Measurements from ENCODE around the gene PACRG. TPM values are rescaled to one million over a fixed set of nuclear protein-coding genes. Genes with fewer than 3 reads are reported as not detected.

Gene PACRG
- total RNA-seq, 4 donors from 2014 or later: 1.5 to 10.4 (median 2.1) TPM

- H3K4me1 ChIP-seq: peaks cover 0 to 68% (median 24%) of the 10 kb centered on the region in 4 donors
- H3K9me3 ChIP-seq: no peaks in the 10 kb centered on the region
- DNase-seq (ENCODE audit: low spot score in 2 of 2): no peak
- no peaks in the 10 kb centered on the region for H3K36me3 ChIP-seq
- H3K27me3 ChIP-seq: no peaks in the 10 kb centered on the region
- no peak for TF ChIP-seq CTCF (IDR thresholded peaks at IDR 0.05)
- TF ChIP-seq EP300 (IDR thresholded peaks at IDR 0.05): no peak
- no peak for TF ChIP-seq POLR2A (IDR thresholded peaks at IDR 0.05)
- WGBS, 2 donors: 44 to 48% methylated on average over 8 of the region's 8 CpGs
- H3K4me3 ChIP-seq: no peak overlapping the region
- H3K27ac ChIP-seq: peak overlapping the region; percentile 28 to 87 (median 68)
These were observed 600.1 kb downstream of the PACRG start for GRCh38 chr6:163327921-163328320.

GRCh38 chr6:163328411-163328810 is 600.6 kb downstream of the PACRG start:
- TF ChIP-seq POLR2A (IDR thresholded peaks at IDR 0.05) (no peak), EP300 (IDR thresholded peaks at IDR 0.05) (no peak), CTCF (IDR thresholded peaks at IDR 0.05) (no peak)
- H3K27me3 ChIP-seq: no peaks in the 10 kb centered on the region
- no peak for DNase-seq (ENCODE audit: low spot score in 2 of 2)
- no peaks in the 10 kb centered on the region for H3K9me3 ChIP-seq
- no peaks in the 10 kb centered on the region for H3K36me3 ChIP-seq
- 92 to 94% methylated on average over 11 of the region's 11 CpGs for WGBS, 2 donors
- H3K4me1 ChIP-seq: peaks cover 0 to 72% (median 25%) of the 10 kb centered on the region in 4 donors
- no peak overlapping the region for H3K4me3 ChIP-seq
- peak overlapping the region in 3 of 4 donors; percentile 28 to 87 (median 80) for H3K27ac ChIP-seq

- TF ChIP-seq CTCF (IDR thresholded peaks at IDR 0.05) (no peak), EP300 (IDR thresholded peaks at IDR 0.05) (no peak), POLR2A (IDR thresholded peaks at IDR 0.05) (no peak)
- no peak for DNase-seq (ENCODE audit: low spot score in 2 of 2)
- 68 to 69% methylated on average over 7 to 8 of the region's 9 CpGs for WGBS, 2 donors
- H3K36me3 ChIP-seq: no peaks in the 10 kb centered on the region
- peak overlapping the region in 3 of 4 donors; percentile 56 to 92 (median 92) for H3K27ac ChIP-seq
- H3K4me3 ChIP-seq: no peak overlapping the region
- H3K4me1 ChIP-seq: peaks cover 0 to 72% (median 31%) of the 10 kb centered on the region in 4 donors
- no peaks in the 10 kb centered on the region for H3K9me3 ChIP-seq
- H3K27me3 ChIP-seq: no peaks in the 10 kb centered on the region
These were observed 602.2 kb downstream of the PACRG start for GRCh38 chr6:163329991-163330390.

- H3K36me3 ChIP-seq: no peaks in the 10 kb centered on the region
- no peak for DNase-seq (ENCODE audit: low spot score in 2 of 2)
- WGBS, 2 donors: 78 to 79% methylated on average over 6 to 9 of the region's 9 CpGs
- no peak overlapping the region for H3K4me3 ChIP-seq
- H3K27ac ChIP-seq: peak overlapping the region in 2 of 4 donors; percentile 92
- no peaks in the 10 kb centered on the region for H3K27me3 ChIP-seq
- peaks cover 0 to 73% (median 36%) of the 10 kb centered on the region in 4 donors for H3K4me1 ChIP-seq
- no peak for TF ChIP-seq EP300 (IDR thresholded peaks at IDR 0.05)
- no peak for TF ChIP-seq POLR2A (IDR thresholded peaks at IDR 0.05)
- TF ChIP-seq CTCF (IDR thresholded peaks at IDR 0.05): no peak
- H3K9me3 ChIP-seq: no peaks in the 10 kb centered on the region
These were observed 603.5 kb downstream of the PACRG start for GRCh38 chr6:163331245-163331644.

- TF ChIP-seq POLR2A (IDR thresholded peaks at IDR 0.05): no peak
- TF ChIP-seq CTCF (IDR thresholded peaks at IDR 0.05): no peak
- no peak for TF ChIP-seq EP300 (IDR thresholded peaks at IDR 0.05)
- no peaks in the 10 kb centered on the region for H3K27me3 ChIP-seq
- H3K4me1 ChIP-seq: peaks cover 0 to 81% (median 36%) of the 10 kb centered on the region in 4 donors
- H3K4me3 ChIP-seq: no peak overlapping the region
- H3K27ac ChIP-seq: peak overlapping the region in 2 of 4 donors; percentile 92
- no peak for DNase-seq (ENCODE audit: low spot score in 2 of 2)
- WGBS, 2 donors: 75 to 77% methylated on average over 7 of the region's 7 CpGs
- H3K9me3 ChIP-seq: no peaks in the 10 kb centered on the region
- H3K36me3 ChIP-seq: no peaks in the 10 kb centered on the region
These were observed 604.8 kb downstream of the PACRG start for GRCh38 chr6:163332575-163332974.
